Measurements from ENCODE around the gene ZNF264.
"Not testable (repeated sequence)": the region's sequence is repeated elsewhere in the genome, so short reads cannot be mapped to it uniquely, and the experiment has no call there.

Gene ZNF264

DNA sequence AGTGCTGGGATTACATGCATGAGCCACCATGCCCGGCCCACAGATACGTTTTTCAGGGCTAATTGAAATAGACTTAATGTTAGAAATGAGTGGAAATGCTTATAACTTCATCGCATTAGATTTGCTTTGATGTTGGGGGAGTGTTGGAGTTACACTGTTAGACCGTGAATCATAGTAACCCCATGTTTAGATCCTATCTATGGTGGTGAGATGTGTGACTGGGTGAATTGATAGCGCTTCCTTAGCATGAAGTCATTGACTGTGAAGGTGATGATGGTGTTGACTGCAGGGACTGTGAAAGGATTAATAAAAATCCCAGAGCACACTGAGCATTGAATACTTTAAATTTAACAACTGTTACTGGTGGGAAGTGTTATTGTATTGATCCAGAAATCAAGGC, 1.7 kb downstream of the ZNF264 start:
- H3K9me3 ChIP-seq (ENCODE audit: control insufficient read depth in 5 of 5, low read length in 5 of 5): no peaks in the 10 kb centered on the region
- H3K4me3 ChIP-seq (ENCODE audit: low read depth in 1 of 5, low read length in 5 of 5): peak overlapping the region; percentile 89 to 98 (median 96)
- no peak overlapping the region for H3K27ac ChIP-seq (ENCODE audit: low read depth, low read length)
- H3K4me1 ChIP-seq (ENCODE audit: control insufficient read depth in 5 of 5, insufficient read depth in 5 of 5, low read length in 5 of 5): peaks cover 4 to 30% (median 29%) of the 10 kb centered on the region in 5 donors
- no peaks in the 10 kb centered on the region for H3K27me3 ChIP-seq (ENCODE audit: control insufficient read depth in 5 of 5, insufficient read depth in 4 of 5, low read length in 5 of 5)
- H3K36me3 ChIP-seq (ENCODE audit: control insufficient read depth in 5 of 5, insufficient read depth in 5 of 5, low read length in 5 of 5): peaks cover 10 to 47% (median 45%) of the 10 kb centered on the region in 5 donors
- peak overlapping the region in 3 of 5 donors; percentile 39 to 98 (median 94) for H3K9ac ChIP-seq (ENCODE audit: low read length in 5 of 5)

- H3K9me3 ChIP-seq (ENCODE audit: control insufficient read depth in 5 of 5, low read length in 5 of 5); H3K27me3 ChIP-seq (ENCODE audit: control insufficient read depth in 5 of 5, insufficient read depth in 4 of 5, low read length in 5 of 5); H3K27ac ChIP-seq (ENCODE audit: low read depth, low read length); H3K9ac ChIP-seq (ENCODE audit: low read length in 5 of 5); H3K4me3 ChIP-seq (ENCODE audit: low read depth in 1 of 5, low read length in 5 of 5): not testable (repeated sequence)
- H3K36me3 ChIP-seq (ENCODE audit: control insufficient read depth in 5 of 5, insufficient read depth in 5 of 5, low read length in 5 of 5): peaks cover 10 to 83% (median 56%) of the 10 kb centered on the region in 5 donors
- peaks cover 2 to 12% (median 10%) of the 10 kb centered on the region in 5 donors for H3K4me1 ChIP-seq (ENCODE audit: control insufficient read depth in 5 of 5, insufficient read depth in 5 of 5, low read length in 5 of 5)
These were observed 6.6 kb downstream of the ZNF264 start for GRCh38 chr19:57197874-57198273.

DNA sequence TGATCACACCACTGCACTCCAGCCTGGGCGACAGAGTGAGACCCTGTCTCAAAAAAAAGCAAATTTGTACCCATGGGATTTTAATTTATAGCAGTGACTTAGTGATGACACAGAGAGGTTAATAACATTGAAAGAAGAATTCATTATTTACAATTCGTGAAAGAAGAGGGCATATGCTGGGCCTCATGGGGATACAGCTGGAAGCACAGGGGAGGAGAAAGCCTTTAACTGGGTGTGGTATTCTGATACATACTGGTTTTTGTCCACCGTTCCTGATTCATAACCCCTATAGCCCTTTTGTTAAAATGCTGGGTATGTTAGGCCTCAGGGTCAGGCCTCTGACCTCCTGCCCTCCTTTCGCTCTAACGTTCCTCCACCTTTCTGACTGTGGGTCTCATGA, 10.9 kb downstream of the ZNF264 start:
- Histone ChIP-seq H3K36me3 (ENCODE audit: control insufficient read depth in 5 of 5, insufficient read depth in 5 of 5, low read length in 5 of 5) (peaks cover 4 to 71% (median 34%) of the 10 kb centered on the region in 5 donors), H3K27ac (ENCODE audit: low read depth, low read length) (no peak overlapping the region), H3K9me3 (ENCODE audit: control insufficient read depth in 5 of 5, low read length in 5 of 5) (no peaks in the 10 kb centered on the region), H3K9ac (ENCODE audit: low read length in 5 of 5) (no peak overlapping the region), H3K4me3 (ENCODE audit: low read depth in 1 of 5, low read length in 5 of 5) (no peak overlapping the region), H3K27me3 (ENCODE audit: control insufficient read depth in 5 of 5, insufficient read depth in 4 of 5, low read length in 5 of 5) (no peaks in the 10 kb centered on the region), H3K4me1 (ENCODE audit: control insufficient read depth in 5 of 5, insufficient read depth in 5 of 5, low read length in 5 of 5) (peaks cover 0 to 6% (median 2%) of the 10 kb centered on the region in 5 donors)

- Histone ChIP-seq H3K27ac (ENCODE audit: low read depth, low read length) (no peak overlapping the region), H3K4me1 (ENCODE audit: control insufficient read depth in 5 of 5, insufficient read depth in 5 of 5, low read length in 5 of 5) (no peaks in the 10 kb centered on the region), H3K27me3 (ENCODE audit: control insufficient read depth in 5 of 5, insufficient read depth in 4 of 5, low read length in 5 of 5) (no peaks in the 10 kb centered on the region), H3K36me3 (ENCODE audit: control insufficient read depth in 5 of 5, insufficient read depth in 5 of 5, low read length in 5 of 5) (peaks cover 33 to 79% (median 56%) of the 10 kb centered on the region in 5 donors), H3K4me3 (ENCODE audit: low read depth in 1 of 5, low read length in 5 of 5) (no peak overlapping the region), H3K9me3 (ENCODE audit: control insufficient read depth in 5 of 5, low read length in 5 of 5) (peaks cover 0 to 4% (median 0%) of the 10 kb centered on the region in 5 donors), H3K9ac (ENCODE audit: low read length in 5 of 5) (no peak overlapping the region)
These were observed 19.1 kb downstream of the ZNF264 start for GRCh38 chr19:57210381-57210780.

DNA sequence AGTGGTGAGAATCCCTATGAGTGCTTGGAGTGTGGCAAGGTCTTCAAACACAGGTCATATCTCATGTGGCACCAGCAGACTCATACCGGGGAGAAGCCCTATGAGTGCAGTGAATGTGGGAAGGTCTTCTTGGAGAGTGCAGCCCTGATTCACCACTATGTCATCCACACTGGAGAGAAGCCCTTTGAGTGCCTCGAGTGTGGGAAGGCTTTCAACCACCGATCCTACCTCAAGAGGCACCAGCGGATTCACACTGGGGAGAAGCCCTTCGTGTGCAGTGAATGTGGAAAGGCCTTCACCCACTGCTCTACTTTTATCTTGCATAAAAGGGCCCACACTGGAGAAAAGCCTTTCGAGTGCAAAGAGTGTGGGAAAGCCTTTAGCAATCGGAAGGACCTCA, 20.8 kb downstream of the ZNF264 start:
- Histone ChIP-seq H3K9ac (ENCODE audit: low read length in 5 of 5) (no peak overlapping the region), H3K4me3 (ENCODE audit: low read depth in 1 of 5, low read length in 5 of 5) (no peak overlapping the region), H3K4me1 (ENCODE audit: control insufficient read depth in 5 of 5, insufficient read depth in 5 of 5, low read length in 5 of 5) (no peaks in the 10 kb centered on the region), H3K9me3 (ENCODE audit: control insufficient read depth in 5 of 5, low read length in 5 of 5) (peaks cover 0 to 4% (median 0%) of the 10 kb centered on the region in 5 donors), H3K36me3 (ENCODE audit: control insufficient read depth in 5 of 5, insufficient read depth in 5 of 5, low read length in 5 of 5) (peaks cover 34 to 67% (median 48%) of the 10 kb centered on the region in 5 donors), H3K27me3 (ENCODE audit: control insufficient read depth in 5 of 5, insufficient read depth in 4 of 5, low read length in 5 of 5) (no peaks in the 10 kb centered on the region), H3K27ac (ENCODE audit: low read depth, low read length) (no peak overlapping the region)

- Histone ChIP-seq H3K4me1 (ENCODE audit: control insufficient read depth in 5 of 5, insufficient read depth in 5 of 5, low read length in 5 of 5) (peaks cover 0 to 6% (median 0%) of the 10 kb centered on the region in 5 donors), H3K27ac (ENCODE audit: low read depth, low read length) (no peak overlapping the region), H3K27me3 (ENCODE audit: control insufficient read depth in 5 of 5, insufficient read depth in 4 of 5, low read length in 5 of 5) (no peaks in the 10 kb centered on the region), H3K36me3 (ENCODE audit: control insufficient read depth in 5 of 5, insufficient read depth in 5 of 5, low read length in 5 of 5) (no peaks in the 10 kb centered on the region), H3K9ac (ENCODE audit: low read length in 5 of 5) (no peak overlapping the region), H3K9me3 (ENCODE audit: control insufficient read depth in 5 of 5, low read length in 5 of 5) (no peaks in the 10 kb centered on the region), H3K4me3 (ENCODE audit: low read depth in 1 of 5, low read length in 5 of 5) (no peak overlapping the region)
These were observed 36.2 kb downstream of the ZNF264 start for GRCh38 chr19:57227502-57227901.

DNA sequence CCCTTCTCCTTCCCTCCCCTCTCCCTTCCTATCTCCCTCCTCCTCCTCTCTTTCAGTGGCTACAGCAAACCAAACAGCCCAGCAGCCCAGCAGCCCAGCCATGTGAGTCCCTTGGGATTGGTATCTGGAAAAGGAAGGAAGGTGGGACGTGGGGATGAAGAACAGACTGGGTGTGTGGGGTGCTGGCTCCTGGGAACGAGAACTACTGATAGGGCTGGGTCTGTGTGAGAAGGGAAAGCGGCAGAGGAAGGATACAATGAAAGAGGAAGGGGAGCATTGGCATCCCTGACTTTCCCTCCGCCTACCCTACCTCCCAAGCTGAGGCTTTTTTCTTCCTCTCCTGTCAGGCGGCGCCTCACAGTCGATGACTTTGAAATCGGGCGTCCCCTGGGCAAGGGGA, 40.4 kb downstream of the ZNF264 start:
- H3K9ac ChIP-seq (ENCODE audit: low read length in 5 of 5): no peak overlapping the region
- H3K36me3 ChIP-seq (ENCODE audit: control insufficient read depth in 5 of 5, insufficient read depth in 5 of 5, low read length in 5 of 5): no peaks in the 10 kb centered on the region
- H3K27ac ChIP-seq (ENCODE audit: low read depth, low read length): no peak overlapping the region
- no peaks in the 10 kb centered on the region for H3K9me3 ChIP-seq (ENCODE audit: control insufficient read depth in 5 of 5, low read length in 5 of 5)
- peak overlapping the region in 1 of 5 donors; percentile 5 for H3K4me3 ChIP-seq (ENCODE audit: low read depth in 1 of 5, low read length in 5 of 5)
- H3K27me3 ChIP-seq (ENCODE audit: control insufficient read depth in 5 of 5, insufficient read depth in 4 of 5, low read length in 5 of 5): no peaks in the 10 kb centered on the region
- peaks cover 0 to 6% (median 0%) of the 10 kb centered on the region in 5 donors for H3K4me1 ChIP-seq (ENCODE audit: control insufficient read depth in 5 of 5, insufficient read depth in 5 of 5, low read length in 5 of 5)

- peaks cover 0 to 6% (median 0%) of the 10 kb centered on the region in 5 donors for H3K4me1 ChIP-seq (ENCODE audit: control insufficient read depth in 5 of 5, insufficient read depth in 5 of 5, low read length in 5 of 5)
- no peak overlapping the region for H3K9ac ChIP-seq (ENCODE audit: low read length in 5 of 5)
- H3K27me3 ChIP-seq (ENCODE audit: control insufficient read depth in 5 of 5, insufficient read depth in 4 of 5, low read length in 5 of 5): no peaks in the 10 kb centered on the region
- H3K9me3 ChIP-seq (ENCODE audit: control insufficient read depth in 5 of 5, low read length in 5 of 5): no peaks in the 10 kb centered on the region
- no peaks in the 10 kb centered on the region for H3K36me3 ChIP-seq (ENCODE audit: control insufficient read depth in 5 of 5, insufficient read depth in 5 of 5, low read length in 5 of 5)
- H3K4me3 ChIP-seq (ENCODE audit: low read depth in 1 of 5, low read length in 5 of 5): no peak overlapping the region
- H3K27ac ChIP-seq (ENCODE audit: low read depth, low read length): no peak overlapping the region
These were observed 41.9 kb downstream of the ZNF264 start for GRCh38 chr19:57233207-57233606.

DNA sequence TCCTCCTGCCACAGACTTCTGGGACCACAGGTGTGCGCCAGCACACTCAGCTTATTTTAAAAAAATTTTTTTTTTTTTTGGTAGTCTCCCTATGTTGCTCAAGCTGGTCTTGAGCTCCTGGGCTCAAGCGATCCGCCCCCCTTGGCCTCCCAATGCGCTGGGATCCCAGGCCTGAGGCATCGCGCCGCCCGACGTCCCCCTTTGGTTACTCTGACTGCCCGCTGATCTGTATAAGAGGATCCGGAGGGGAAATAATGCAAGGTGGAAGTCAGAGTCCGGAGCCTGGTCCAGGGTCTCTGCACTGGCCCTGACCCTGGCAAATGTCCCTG, 48.6 kb downstream of the ZNF264 start:
- peaks cover 0 to 16% (median 11%) of the 10 kb centered on the region in 5 donors for H3K36me3 ChIP-seq (ENCODE audit: control insufficient read depth in 5 of 5, insufficient read depth in 5 of 5, low read length in 5 of 5)
- H3K27me3 ChIP-seq (ENCODE audit: control insufficient read depth in 5 of 5, insufficient read depth in 4 of 5, low read length in 5 of 5): no peaks in the 10 kb centered on the region
- H3K9ac ChIP-seq (ENCODE audit: low read length in 5 of 5): peak overlapping the region in 4 of 5 donors; percentile 93 to 100 (median 96)
- H3K4me3 ChIP-seq (ENCODE audit: low read depth in 1 of 5, low read length in 5 of 5): peak overlapping the region; percentile 90 to 99 (median 98)
- H3K4me1 ChIP-seq (ENCODE audit: control insufficient read depth in 5 of 5, insufficient read depth in 5 of 5, low read length in 5 of 5): peaks cover 11 to 29% (median 26%) of the 10 kb centered on the region in 5 donors
- no peaks in the 10 kb centered on the region for H3K9me3 ChIP-seq (ENCODE audit: control insufficient read depth in 5 of 5, low read length in 5 of 5)
- peak overlapping the region; percentile 75 for H3K27ac ChIP-seq (ENCODE audit: low read depth, low read length)

DNA sequence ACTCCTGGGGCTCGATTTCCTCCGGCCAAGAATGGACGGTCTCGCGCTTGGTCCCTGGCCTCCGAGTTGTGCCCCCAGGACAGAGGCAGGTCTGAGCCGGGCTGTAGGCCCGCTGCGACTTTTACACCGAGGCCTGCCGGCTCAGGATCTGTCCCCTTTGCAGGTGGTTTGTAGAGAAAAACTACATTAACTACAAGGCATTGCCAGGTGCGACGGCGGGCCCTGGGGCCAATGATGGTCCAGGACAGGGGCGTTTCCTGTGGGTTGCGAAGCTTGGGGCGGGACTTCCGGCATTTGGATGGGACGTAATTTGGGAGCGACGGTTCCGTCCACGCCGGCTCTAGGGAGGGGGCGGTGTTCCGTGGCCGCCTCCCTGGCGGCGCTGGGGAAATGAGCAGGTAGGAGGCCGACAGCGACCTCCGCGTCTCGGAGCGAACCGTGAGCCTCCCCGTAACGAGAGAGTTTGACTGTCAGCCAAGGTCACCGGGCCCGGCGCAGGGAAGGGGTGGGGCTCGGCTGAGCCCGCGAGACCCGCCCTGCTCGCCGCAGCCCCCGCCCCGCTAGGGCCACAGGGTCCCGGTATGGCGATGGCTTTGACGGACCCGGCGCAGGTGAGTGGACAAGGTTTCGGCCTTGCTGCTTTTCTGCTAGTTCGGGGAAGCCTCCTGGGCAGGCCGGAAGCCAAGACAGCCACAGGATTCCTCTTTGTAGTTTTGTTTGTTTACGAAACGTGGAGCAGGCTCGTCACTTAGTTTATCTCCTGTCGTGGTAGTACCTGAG, 49.2 kb downstream of the ZNF264 start, which contains the start of gene ZNF805:
ZNF805 (plus strand) TSS at position 322 of the 780 bp plus-strand sequence; CDS start at position 582, 260 bp downstream.
- H3K4me3 ChIP-seq (ENCODE audit: low read depth in 1 of 5, low read length in 5 of 5): peak within 1 kb of the TSS; percentile 90 to 99 (median 98)
- peaks cover 0 to 20% (median 15%) of the 10 kb centered on the region in 5 donors for H3K36me3 ChIP-seq (ENCODE audit: control insufficient read depth in 5 of 5, insufficient read depth in 5 of 5, low read length in 5 of 5)
- H3K9me3 ChIP-seq (ENCODE audit: control insufficient read depth in 5 of 5, low read length in 5 of 5): no peaks in the 10 kb centered on the region
- no peaks in the 10 kb centered on the region for H3K27me3 ChIP-seq (ENCODE audit: control insufficient read depth in 5 of 5, insufficient read depth in 4 of 5, low read length in 5 of 5)
- H3K27ac ChIP-seq (ENCODE audit: low read depth, low read length): peak within 1 kb of the TSS; percentile 75
- peak within 1 kb of the TSS; percentile 93 to 100 (median 98) for H3K9ac ChIP-seq (ENCODE audit: low read length in 5 of 5)
- peaks cover 11 to 29% (median 26%) of the 10 kb centered on the region in 5 donors for H3K4me1 ChIP-seq (ENCODE audit: control insufficient read depth in 5 of 5, insufficient read depth in 5 of 5, low read length in 5 of 5)

Data from subcutaneous abdominal adipose tissue (tissue), 5 donors.